Astrocyte of the spinal cord (primary cell): Measurements from ENCODE around the gene DRD3.

ENCODE experiments used
- DNase-seq: peaks from one replicate; pipeline ENCODE4 v3.0.0; 2011; ENCODE audit warnings: low read depth, low spot score
- H3K4me3 ChIP-seq: 2 replicates; pipeline ENCODE4 v1.5.1; 2011; ENCODE audit warnings: low read depth, mild to moderate bottlenecking, low read length, moderate library complexity
- CTCF ChIP-seq: IDR thresholded peaks from 2 replicates; pipeline ENCODE4 v1.5.1; 2012; ENCODE audit warnings: low read depth, mild to moderate bottlenecking, low read length, inconsistent platforms
- in situ Hi-C: cut with HindIII; loops from 2 replicates; pipeline ENCODE4 v1.10.0; 2017; ENCODE audit warnings: low sequenced_read_pairs

DRD3 gene

GRCh38 chr3:114194750-114195149 lies 15.9 kb upstream of the DRD3 start:
- in situ Hi-C loops = no loop called here
- no peak for DNase-seq
- H3K4me3 ChIP-seq = no peak overlapping the region
- no peak for TF ChIP-seq CTCF

- in situ Hi-C loops = no loop called here
- no peak for DNase-seq
- no peak overlapping the region for H3K4me3 ChIP-seq
- TF ChIP-seq CTCF = no peak
Observed at GRCh38 chr3:114192136-114192535, 13.3 kb upstream of the DRD3 start.

- no peak overlapping the region for H3K4me3 ChIP-seq
- DNase-seq = no peak
- no peak for TF ChIP-seq CTCF
- in situ Hi-C loops = no loop called here
Observed at GRCh38 chr3:114186501-114186900, 7.6 kb upstream of the DRD3 start.

GRCh38 chr3:114179575-114179974 lies 723 bp upstream of the DRD3 start:
- TF ChIP-seq CTCF = peak; percentile 46

GRCh38 chr3:114176890-114177289 lies 2.0 kb downstream of the DRD3 start:
- H3K4me3 ChIP-seq = no peak overlapping the region
- in situ Hi-C loops = no loop called here
- DNase-seq = no peak
- no peak for TF ChIP-seq CTCF

More at GRCh38 chr3:114179575-114179974, 723 bp upstream of the DRD3 start:
- DNase-seq = peak; percentile 24
- in situ Hi-C loops = no loop called here
- H3K4me3 ChIP-seq = no peak overlapping the region

GRCh38 chr3:114176487-114176886 lies 2.4 kb downstream of the DRD3 start:
- no peak for DNase-seq
- H3K4me3 ChIP-seq = no peak overlapping the region
- no peak for TF ChIP-seq CTCF
- in situ Hi-C loops = no loop called here
